ENCODE results near the gene HSD11B1L. TPM values are rescaled to one million over a fixed set of nuclear protein-coding genes. Genes with fewer than 3 reads are reported as not detected.
A peak's percentile ranks its signal among the peaks of the same experiment; 100 is the strongest.
"Not testable (repeated sequence)": the region's sequence is repeated elsewhere in the genome, so short reads cannot be mapped to it uniquely, and the experiment has no call there.

HSD11B1L gene
- total RNA-seq, 4 donors from 2014 or later, result 20.1 to 38.1 (median 24.8) TPM

- WGBS, 2 donors, result 53 to 75% methylated on average over 14 of the region's 14 CpGs
- intact Hi-C loops (cut with DNase I; ENCODE audit: low total_unique reads), result no loop called here
- H3K4me3 ChIP-seq (ENCODE audit: low read depth, poor library complexity, severe bottlenecking), result no peak overlapping the region
- TF ChIP-seq POLR2A (IDR thresholded peaks at IDR 0.05) (no peak), CTCF (IDR thresholded peaks at IDR 0.05) (no peak)
- no peak for DNase-seq (ENCODE audit: low spot score in 2 of 2)
Measured at GRCh38 chr19:5718037-5718578, 37.3 kb downstream of the HSD11B1L start.

- TF ChIP-seq POLR2A (IDR thresholded peaks at IDR 0.05) (no peak), CTCF (IDR thresholded peaks at IDR 0.05) (no peak)
- 24 to 28% methylated on average over 11 of the region's 11 CpGs for WGBS, 2 donors
- intact Hi-C loops (cut with DNase I; ENCODE audit: low total_unique reads), result no loop called here
- no peak for DNase-seq (ENCODE audit: low spot score in 2 of 2)
- no peak overlapping the region for H3K4me3 ChIP-seq (ENCODE audit: low read depth, poor library complexity, severe bottlenecking)
Measured at GRCh38 chr19:5718579-5719273, 37.9 kb downstream of the HSD11B1L start.

GRCh38 chr19:5719274-5719960, 38.6 kb downstream of the HSD11B1L start:
- WGBS, 2 donors, result 0% methylated on average over 38 to 48 of the region's 58 CpGs
- peak overlapping the region; percentile 99 for H3K4me3 ChIP-seq (ENCODE audit: low read depth, poor library complexity, severe bottlenecking)
- intact Hi-C loops (cut with DNase I; ENCODE audit: low total_unique reads), result no loop called here
- peak; percentile 34 to 91 for DNase-seq (ENCODE audit: low spot score in 2 of 2)
- TF ChIP-seq CTCF (IDR thresholded peaks at IDR 0.05), result no peak
- TF ChIP-seq POLR2A (IDR thresholded peaks at IDR 0.05), result no peak

- DNase-seq (ENCODE audit: low spot score in 2 of 2), result peak; percentile 97 to 99
- H3K4me3 ChIP-seq (ENCODE audit: low read depth, poor library complexity, severe bottlenecking), result peak within 1 kb of the TSS; percentile 99
- intact Hi-C loops (cut with DNase I; ENCODE audit: low total_unique reads), result no loop called here
- 1% methylated on average over 54 to 60 of the region's 90 CpGs for WGBS, 2 donors
- TF ChIP-seq POLR2A (IDR thresholded peaks at IDR 0.05) (peak in 1 of 2 donors; percentile 70), CTCF (IDR thresholded peaks at IDR 0.05) (peak in 1 of 3 donors; percentile 98)
Measured at GRCh38 chr19:5719961-5720790, 39.3 kb downstream of the HSD11B1L start, which contains the start of the genes CATSPERD and LONP1. Gene CATSPERD, plus strand, starts transcription at chr19:5720637. Its CDS starts 101 bp downstream, at chr19:5720738. Gene LONP1, minus strand, starts transcription at chr19:5720146. Its CDS starts 14 bp downstream, at chr19:5720132.

GRCh38 chr19:5727453-5728050, 46.7 kb downstream of the HSD11B1L start:
- no peak for DNase-seq (ENCODE audit: low spot score in 2 of 2)
- 92 to 98% methylated on average over 4 of the region's 4 CpGs for WGBS, 2 donors
- TF ChIP-seq POLR2A (IDR thresholded peaks at IDR 0.05) (no peak), CTCF (IDR thresholded peaks at IDR 0.05) (no peak)
- intact Hi-C loops (cut with DNase I; ENCODE audit: low total_unique reads), result no loop called here
- no peak overlapping the region for H3K4me3 ChIP-seq (ENCODE audit: low read depth, poor library complexity, severe bottlenecking)

- WGBS, 2 donors, result 75 to 86% methylated on average over 2 of the region's 2 CpGs
- DNase-seq (ENCODE audit: low spot score in 2 of 2); H3K4me3 ChIP-seq (ENCODE audit: low read depth, poor library complexity, severe bottlenecking); intact Hi-C loops (cut with DNase I; ENCODE audit: low total_unique reads): not testable (repeated sequence)
Measured at GRCh38 chr19:5733172-5733571, 52.3 kb downstream of the HSD11B1L start.
